ENCODE results near the gene VWA2.

The VWA2 gene

GRCh38 chr10:114258274-114258840 lies 19.3 kb downstream of the VWA2 start:
- no peak overlapping the region for H2AFZ ChIP-seq (ENCODE audit: low read length)
- peaks cover 0 to 1% of the 10 kb centered on the region in 2 donors for H3K9me3 ChIP-seq (replicated peaks in 1 of 2; ENCODE audit: control insufficient read depth in 2 of 2, insufficient read depth in 1 of 2, low read depth in 1 of 2, low read length in 2 of 2)
- no peak overlapping the region for H3K4ac ChIP-seq (ENCODE audit: low read length)
- no peak overlapping the region for H2BK15ac ChIP-seq (ENCODE audit: low read length)
- peaks cover 0 to 2% of the 10 kb centered on the region in 2 donors for H3K4me1 ChIP-seq (ENCODE audit: control insufficient read depth in 2 of 2, insufficient read depth in 1 of 2, low read depth in 1 of 2, low read length in 2 of 2)
- no peak overlapping the region for H3K14ac ChIP-seq (ENCODE audit: low read length)
- H2BK12ac ChIP-seq (ENCODE audit: low read length): no peak overlapping the region
- no peak overlapping the region for H2BK5ac ChIP-seq (ENCODE audit: low read length)
- H3K27ac ChIP-seq (replicated peaks; ENCODE audit: low read length): no peak overlapping the region
- no peaks in the 10 kb centered on the region for H3K79me1 ChIP-seq (ENCODE audit: low read depth, low read length)
- H3K9ac ChIP-seq (ENCODE audit: low read depth, low read length, poor library complexity): no peak overlapping the region
- H3K4me3 ChIP-seq (ENCODE audit: low read length in 2 of 2): no peak overlapping the region
- no peak overlapping the region for H2BK120ac ChIP-seq (ENCODE audit: low read depth, low read length)
- no peak overlapping the region for H4K91ac ChIP-seq (ENCODE audit: low read depth, low read length, poor library complexity)
- H3K23ac ChIP-seq (ENCODE audit: low read depth, low read length, poor library complexity): no peak overlapping the region
- H3K18ac ChIP-seq (ENCODE audit: low read length): no peak overlapping the region
- no peak for DNase-seq (ENCODE audit: low spot score)
- no peak overlapping the region for H3K4me2 ChIP-seq (ENCODE audit: insufficient read depth, low read length, poor library complexity, severe bottlenecking)
- no peaks in the 10 kb centered on the region for H3K36me3 ChIP-seq (replicated peaks in 1 of 2; ENCODE audit: control insufficient read depth in 2 of 2, insufficient read depth in 2 of 2, low read length in 2 of 2)
- WGBS, 2 donors (ENCODE audit: extremely low coverage in 2 of 2, insufficient read length in 2 of 2, insufficient replicate concordance in 1 of 2): no CpG with 5 or more reads among the region's 5 CpGs
- no peak overlapping the region for H2AK5ac ChIP-seq (ENCODE audit: low read depth, low read length)
- peaks cover 0 to 5% (median 0%) of the 10 kb centered on the region in 3 experiments for H3K27me3 ChIP-seq (ENCODE audit: control insufficient read depth in 3 of 3, insufficient read depth in 3 of 3, low read depth in 1 of 3, low read length in 3 of 3)
- H4K8ac ChIP-seq (ENCODE audit: low read depth, low read length): no peak overlapping the region

GRCh38 chr10:114259824-114260223 lies 20.8 kb downstream of the VWA2 start:
- no peak for DNase-seq (ENCODE audit: low spot score)
- H2BK12ac ChIP-seq (ENCODE audit: low read length): no peak overlapping the region
- no peak overlapping the region for H3K14ac ChIP-seq (ENCODE audit: low read length)
- H2AFZ ChIP-seq (ENCODE audit: low read length): no peak overlapping the region
- no peak overlapping the region for H3K4me3 ChIP-seq (ENCODE audit: low read length in 2 of 2)
- no peak overlapping the region for H2BK15ac ChIP-seq (ENCODE audit: low read length)
- no peak overlapping the region for H2BK5ac ChIP-seq (ENCODE audit: low read length)
- no peak overlapping the region for H3K4ac ChIP-seq (ENCODE audit: low read length)
- H3K4me1 ChIP-seq (ENCODE audit: control insufficient read depth in 2 of 2, insufficient read depth in 1 of 2, low read depth in 1 of 2, low read length in 2 of 2): peaks cover 0 to 2% of the 10 kb centered on the region in 2 donors
- peak overlapping the region; percentile 75 for H3K23ac ChIP-seq (ENCODE audit: low read depth, low read length, poor library complexity)
- no peak overlapping the region for H4K8ac ChIP-seq (ENCODE audit: low read depth, low read length)
- no peaks in the 10 kb centered on the region for H3K79me1 ChIP-seq (ENCODE audit: low read depth, low read length)
- H3K27ac ChIP-seq (replicated peaks; ENCODE audit: low read length): no peak overlapping the region
- no peaks in the 10 kb centered on the region for H3K36me3 ChIP-seq (replicated peaks in 1 of 2; ENCODE audit: control insufficient read depth in 2 of 2, insufficient read depth in 2 of 2, low read length in 2 of 2)
- peaks cover 0 to 5% (median 0%) of the 10 kb centered on the region in 3 experiments for H3K27me3 ChIP-seq (ENCODE audit: control insufficient read depth in 3 of 3, insufficient read depth in 3 of 3, low read depth in 1 of 3, low read length in 3 of 3)
- H3K4me2 ChIP-seq (ENCODE audit: insufficient read depth, low read length, poor library complexity, severe bottlenecking): no peak overlapping the region
- no peak overlapping the region for H3K9ac ChIP-seq (ENCODE audit: low read depth, low read length, poor library complexity)
- H2AK5ac ChIP-seq (ENCODE audit: low read depth, low read length): no peak overlapping the region
- peak overlapping the region; percentile 44 for H3K18ac ChIP-seq (ENCODE audit: low read length)
- no peaks in the 10 kb centered on the region for H3K9me3 ChIP-seq (replicated peaks in 1 of 2; ENCODE audit: control insufficient read depth in 2 of 2, insufficient read depth in 1 of 2, low read depth in 1 of 2, low read length in 2 of 2)
- no CpG with 5 or more reads among the region's 10 CpGs for WGBS, 2 donors (ENCODE audit: extremely low coverage in 2 of 2, insufficient read length in 2 of 2, insufficient replicate concordance in 1 of 2)
- H4K91ac ChIP-seq (ENCODE audit: low read depth, low read length, poor library complexity): no peak overlapping the region
- H2BK120ac ChIP-seq (ENCODE audit: low read depth, low read length): no peak overlapping the region

- no peak overlapping the region for H2BK12ac ChIP-seq (ENCODE audit: low read length)
- no peak overlapping the region for H2BK120ac ChIP-seq (ENCODE audit: low read depth, low read length)
- no peaks in the 10 kb centered on the region for H3K36me3 ChIP-seq (replicated peaks in 1 of 2; ENCODE audit: control insufficient read depth in 2 of 2, insufficient read depth in 2 of 2, low read length in 2 of 2)
- H2BK15ac ChIP-seq (ENCODE audit: low read length): no peak overlapping the region
- DNase-seq (ENCODE audit: low spot score): no peak
- no peaks in the 10 kb centered on the region for H3K9me3 ChIP-seq (replicated peaks in 1 of 2; ENCODE audit: control insufficient read depth in 2 of 2, insufficient read depth in 1 of 2, low read depth in 1 of 2, low read length in 2 of 2)
- H2AK5ac ChIP-seq (ENCODE audit: low read depth, low read length): no peak overlapping the region
- H3K23ac ChIP-seq (ENCODE audit: low read depth, low read length, poor library complexity): no peak overlapping the region
- no peaks in the 10 kb centered on the region for H3K79me1 ChIP-seq (ENCODE audit: low read depth, low read length)
- H4K91ac ChIP-seq (ENCODE audit: low read depth, low read length, poor library complexity): no peak overlapping the region
- H2BK5ac ChIP-seq (ENCODE audit: low read length): no peak overlapping the region
- no CpG with 5 or more reads among the region's 5 CpGs for WGBS, 2 donors (ENCODE audit: extremely low coverage in 2 of 2, insufficient read length in 2 of 2, insufficient replicate concordance in 1 of 2)
- H3K4me1 ChIP-seq (ENCODE audit: control insufficient read depth in 2 of 2, insufficient read depth in 1 of 2, low read depth in 1 of 2, low read length in 2 of 2): peaks cover 0 to 2% of the 10 kb centered on the region in 2 donors
- no peak overlapping the region for H4K8ac ChIP-seq (ENCODE audit: low read depth, low read length)
- peaks cover 0 to 5% (median 0%) of the 10 kb centered on the region in 3 experiments for H3K27me3 ChIP-seq (ENCODE audit: control insufficient read depth in 3 of 3, insufficient read depth in 3 of 3, low read depth in 1 of 3, low read length in 3 of 3)
- H3K14ac ChIP-seq (ENCODE audit: low read length): no peak overlapping the region
- H3K9ac ChIP-seq (ENCODE audit: low read depth, low read length, poor library complexity): no peak overlapping the region
- no peak overlapping the region for H3K4me3 ChIP-seq (ENCODE audit: low read length in 2 of 2)
- no peak overlapping the region for H3K27ac ChIP-seq (replicated peaks; ENCODE audit: low read length)
- H2AFZ ChIP-seq (ENCODE audit: low read length): no peak overlapping the region
- no peak overlapping the region for H3K4ac ChIP-seq (ENCODE audit: low read length)
- H3K18ac ChIP-seq (ENCODE audit: low read length): no peak overlapping the region
- H3K4me2 ChIP-seq (ENCODE audit: insufficient read depth, low read length, poor library complexity, severe bottlenecking): no peak overlapping the region
These were observed 21.3 kb downstream of the VWA2 start for GRCh38 chr10:114260366-114260765.

GRCh38 chr10:114261076-114261475 lies 22.0 kb downstream of the VWA2 start:
- Histone ChIP-seq H3K27me3 (ENCODE audit: control insufficient read depth in 3 of 3, insufficient read depth in 3 of 3, low read depth in 1 of 3, low read length in 3 of 3) (peaks cover 0 to under 1% (median 0%) of the 10 kb centered on the region in 3 experiments), H4K91ac (ENCODE audit: low read depth, low read length, poor library complexity) (no peak overlapping the region), H3K79me1 (ENCODE audit: low read depth, low read length) (no peaks in the 10 kb centered on the region), H2AK5ac (ENCODE audit: low read depth, low read length) (no peak overlapping the region), H3K9me3 (replicated peaks in 1 of 2; ENCODE audit: control insufficient read depth in 2 of 2, insufficient read depth in 1 of 2, low read depth in 1 of 2, low read length in 2 of 2) (no peaks in the 10 kb centered on the region), H3K23ac (ENCODE audit: low read depth, low read length, poor library complexity) (no peak overlapping the region), H2BK12ac (ENCODE audit: low read length) (no peak overlapping the region), H2BK5ac (ENCODE audit: low read length) (no peak overlapping the region), H3K18ac (ENCODE audit: low read length) (no peak overlapping the region), H3K4ac (ENCODE audit: low read length) (no peak overlapping the region), H3K14ac (ENCODE audit: low read length) (no peak overlapping the region), H3K4me1 (ENCODE audit: control insufficient read depth in 2 of 2, insufficient read depth in 1 of 2, low read depth in 1 of 2, low read length in 2 of 2) (peaks cover 0 to 2% of the 10 kb centered on the region in 2 donors), H3K4me3 (ENCODE audit: low read length in 2 of 2) (no peak overlapping the region), H3K36me3 (replicated peaks in 1 of 2; ENCODE audit: control insufficient read depth in 2 of 2, insufficient read depth in 2 of 2, low read length in 2 of 2) (no peaks in the 10 kb centered on the region), H3K27ac (replicated peaks; ENCODE audit: low read length) (no peak overlapping the region), H2BK120ac (ENCODE audit: low read depth, low read length) (no peak overlapping the region), H2AFZ (ENCODE audit: low read length) (no peak overlapping the region), H3K4me2 (ENCODE audit: insufficient read depth, low read length, poor library complexity, severe bottlenecking) (no peak overlapping the region), H2BK15ac (ENCODE audit: low read length) (no peak overlapping the region), H4K8ac (ENCODE audit: low read depth, low read length) (no peak overlapping the region), H3K9ac (ENCODE audit: low read depth, low read length, poor library complexity) (no peak overlapping the region)
- WGBS, 2 donors (ENCODE audit: extremely low coverage in 2 of 2, insufficient read length in 2 of 2, insufficient replicate concordance in 1 of 2): no CpG with 5 or more reads among the region's 2 CpGs
- no peak for DNase-seq (ENCODE audit: low spot score)
